SK-N-SH (cell line): ENCODE results near the gene EMILIN2. TPM values are rescaled to one million over a fixed set of nuclear protein-coding genes. Genes with fewer than 3 reads are reported as not detected.

ENCODE experiments used
- CTCF ChIA-PET: fragments of 300-600, 350-600 bp; formaldehyde crosslinking; extraction: SDS; loops from one replicate; lab custom pipeline; 2021; lab: Yijun Ruan, JAX
- POLR2A ChIA-PET: fragments of 350-600 bp; sonication (Branson Sonifier 250); formaldehyde crosslinking; extraction: SDS; loops from one replicate; lab custom pipeline; 2020; ENCODE audit warnings: antibody characterized with exemption, inconsistent platforms; lab: Yijun Ruan, JAX
- DNase-seq: peaks from one replicate; pipeline ENCODE4 v3.0.0; 2012
- H2AFZ ChIP-seq: fragments of 200-600 bp; sonication (generic); 2 replicates; pipeline ENCODE4 v1.8.1; 2016; ENCODE audit warnings: antibody characterized with exemption, mild to moderate bottlenecking, low read depth
- H3F3A ChIP-seq: fragments of 200-600 bp; sonication (generic); replicated peaks from 2 replicates; pipeline ENCODE3; 2016; ENCODE audit warnings: antibody characterized with exemption, mild to moderate bottlenecking; ENCODE audit not compliant: insufficient read depth
- H3K27ac ChIP-seq, 2 experiments: fragments of 200-500 bp in 1 of 2; fragments of 200-600 bp in 1 of 2; sonication (Bioruptor generic) in 1 of 2; sonication (generic), shearing (Covaris generic) in 1 of 2; 2 replicates each; pipeline versions ENCODE4 v1.5.1 to v1.6.1; 2014 to 2016; ENCODE audit warnings: low read depth in 2 of 2, inconsistent platforms in 1 of 2, low read length in 1 of 2, mild to moderate bottlenecking in 1 of 2, mixed read lengths in 1 of 2
- H3K27me3 ChIP-seq: fragments of 200-600 bp; sonication (generic), shearing (Covaris generic); 2 replicates; pipeline ENCODE4 v1.6.1; 2016; ENCODE audit warnings: mixed run types; ENCODE audit not compliant: insufficient read depth
- H3K36me3 ChIP-seq, 2 experiments: fragments of 200-500 bp in 1 of 2; fragments of 200-600 bp in 1 of 2; sonication (Bioruptor generic) in 1 of 2; sonication (generic) in 1 of 2; replicated peaks in 1 of 2; 2 replicates each; pipeline versions ENCODE3 to v1.5.1; 2014 to 2016; ENCODE audit warnings: low read length in 1 of 2, mild to moderate bottlenecking in 1 of 2; ENCODE audit not compliant: insufficient read depth in 2 of 2, control insufficient read depth in 1 of 2
- H3K4me1 ChIP-seq, 2 experiments: fragments of 200-500 bp in 1 of 2; fragments of 200-600 bp in 1 of 2; sonication (Bioruptor generic) in 1 of 2; sonication (generic), shearing (Covaris generic) in 1 of 2; 2 replicates each; pipeline versions ENCODE4 v1.5.1 to v1.6.1; 2014 to 2016; ENCODE audit warnings: low read depth in 1 of 2, low read length in 1 of 2, mixed run types in 1 of 2; ENCODE audit not compliant: insufficient read depth in 2 of 2, control insufficient read depth in 1 of 2
- H3K4me2 ChIP-seq: fragments of 200-600 bp; sonication (generic), shearing (Covaris generic); 2 replicates; pipeline ENCODE4 v1.6.1; 2017; ENCODE audit warnings: mixed run types
- H3K4me3 ChIP-seq, 2 experiments: fragments of 200-500 bp in 1 of 2; fragments of 200-600 bp in 1 of 2; sonication (Bioruptor generic) in 1 of 2; sonication (generic), shearing (Covaris generic) in 1 of 2; 2 replicates each; pipeline versions ENCODE4 v1.5.1 to v1.8.1; 2014 to 2016; ENCODE audit warnings: low read depth in 2 of 2, inconsistent platforms in 1 of 2, low read length in 1 of 2, mild to moderate bottlenecking in 1 of 2, mixed read lengths in 1 of 2, moderate library complexity in 1 of 2
- H3K79me2 ChIP-seq: fragments of 200-600 bp; sonication (generic); 2 replicates; pipeline ENCODE4 v1.8.1; 2017; ENCODE audit warnings: mild to moderate bottlenecking; ENCODE audit not compliant: insufficient read depth
- H3K9ac ChIP-seq: fragments of 200-600 bp; sonication (generic); 2 replicates; pipeline ENCODE4 v1.6.1; 2017; ENCODE audit warnings: mixed run types
- H3K9me2 ChIP-seq: fragments of 200-600 bp; sonication (generic); 2 replicates; pipeline ENCODE4 v1.6.1; 2017; ENCODE audit warnings: mixed run types
- H3K9me3 ChIP-seq: fragments of 200-600 bp; sonication (generic); 2 replicates; pipeline ENCODE4 v1.6.1; 2017; ENCODE audit warnings: mixed run types, mild to moderate bottlenecking, moderate library complexity
- H4K20me1 ChIP-seq: fragments of 200-600 bp; sonication (generic); 2 replicates; pipeline ENCODE4 v1.6.1; 2017; ENCODE audit warnings: mild to moderate bottlenecking, mixed run types; ENCODE audit not compliant: insufficient read depth
- CHD2 ChIP-seq: fragments of 150-350 bp; IDR thresholded peaks from 2 replicates; pipeline ENCODE4 v1.6.1; 2018; ENCODE audit warnings: low read length; ENCODE audit not compliant: partially characterized antibody
- ELF1 ChIP-seq: IDR thresholded peaks from 2 replicates; pipeline ENCODE4 v1.4.0; 2012
- EP300 ChIP-seq, 2 experiments: IDR thresholded peaks; 2 replicates each; pipeline versions ENCODE4 v1.4.0 to v1.6.1; 2012; ENCODE audit warnings: borderline replicate concordance in 1 of 2, low read depth in 1 of 2, low read length in 1 of 2
- EZH2phosphoT487 ChIP-seq: fragments of 200-600 bp; sonication (generic); IDR thresholded peaks from 2 replicates; pipeline ENCODE4 v1.6.1; 2017; ENCODE audit warnings: low read depth, mixed run types, mild to moderate bottlenecking, antibody characterized with exemption, moderate library complexity, borderline replicate concordance
- FOSL2 ChIP-seq: IDR thresholded peaks from 2 replicates; pipeline ENCODE4 v1.4.0; 2012; ENCODE audit warnings: low read depth, mild to moderate bottlenecking, moderate library complexity, borderline replicate concordance
- GABPA ChIP-seq: IDR thresholded peaks from 2 replicates; pipeline ENCODE4 v1.4.0; 2012; ENCODE audit warnings: low read depth, mild to moderate bottlenecking
- GATA2 ChIP-seq: sonication (generic); formaldehyde crosslinking; IDR thresholded peaks from 2 replicates; pipeline ENCODE4 v1.5.0; 2020; ENCODE audit warnings: mild to moderate bottlenecking, missing genetic modification reagents
- IRF3 ChIP-seq: fragments of 150-350 bp; IDR thresholded peaks from 2 replicates; pipeline ENCODE4 v1.6.1; 2016; ENCODE audit warnings: mild to moderate bottlenecking, low read depth, low read length
- JUND ChIP-seq: IDR thresholded peaks from 2 replicates; pipeline ENCODE4 v1.4.0; 2012
- MEF2A ChIP-seq: IDR thresholded peaks from 2 replicates; pipeline ENCODE4 v1.4.0; 2012; ENCODE audit warnings: low read depth, borderline replicate concordance
- MXI1 ChIP-seq: IDR thresholded peaks from 2 replicates; pipeline ENCODE4 v1.6.1; 2012; ENCODE audit warnings: mild to moderate bottlenecking, low read depth, low read length, improper control_type of control experiment
- NFIC ChIP-seq: IDR thresholded peaks from 2 replicates; pipeline ENCODE4 v1.4.0; 2012; ENCODE audit warnings: borderline replicate concordance
- NRF1 ChIP-seq: IDR thresholded peaks from 2 replicates; pipeline ENCODE4 v1.6.1; 2012; ENCODE audit warnings: low read depth, mild to moderate bottlenecking, low read length
- POLR2AphosphoS5 ChIP-seq: IDR thresholded peaks from 2 replicates; pipeline ENCODE4 v1.6.1; 2012; ENCODE audit warnings: low read depth, low read length
- RFX5 ChIP-seq: IDR thresholded peaks from 2 replicates; pipeline ENCODE4 v1.6.1; 2012; ENCODE audit warnings: mild to moderate bottlenecking, improper control_type of control experiment, low read length
- RXRA ChIP-seq: IDR thresholded peaks from 2 replicates; pipeline ENCODE4 v1.4.0; 2012; ENCODE audit warnings: low read depth, mild to moderate bottlenecking, borderline replicate concordance
- SIN3A ChIP-seq: IDR thresholded peaks from 2 replicates; pipeline ENCODE4 v1.6.1; 2012; ENCODE audit warnings: low read depth, mild to moderate bottlenecking, low read length, moderate library complexity, borderline replicate concordance
- TCF12 ChIP-seq: IDR thresholded peaks from 2 replicates; pipeline ENCODE4 v1.4.0; 2012
- USF1 ChIP-seq: IDR thresholded peaks from 2 replicates; pipeline ENCODE4 v1.4.0; 2012; ENCODE audit warnings: low read depth, borderline replicate concordance
- USF2 ChIP-seq: fragments of 150-350 bp; IDR thresholded peaks from 2 replicates; pipeline ENCODE4 v1.6.1; 2017; ENCODE audit warnings: antibody characterized with exemption, low read length, low read depth, borderline replicate concordance
- WGBS: methylation state at CpG from one replicate; pipeline ENCODE4 v1.1.6; 2017; ENCODE audit warnings: low lambda C conversion rate; 5-methylcytosine and 5-hydroxymethylcytosine counted together
- polyA plus RNA-seq, 3 experiments: library from polyadenylated mRNA; depleted of rRNA; stranded (reverse); fragments of >200 nt; gene quantifications; 2 replicates each; pipeline ENCODE4 v1.2.3, GENCODE V29; 2012
- TF ChIP-seq, protein P1 (sequence below): fragments of 200-600 bp; sonication (generic); IDR thresholded peaks from 2 replicates; pipeline ENCODE4 v1.6.1; 2017; ENCODE audit warnings: antibody characterized with exemption, mild to moderate bottlenecking, moderate library complexity

Gene EMILIN2
- polyA plus RNA-seq, 1 of the 3 experiments (the other 2 are of a cell fraction), result 1.4 TPM

DNA sequence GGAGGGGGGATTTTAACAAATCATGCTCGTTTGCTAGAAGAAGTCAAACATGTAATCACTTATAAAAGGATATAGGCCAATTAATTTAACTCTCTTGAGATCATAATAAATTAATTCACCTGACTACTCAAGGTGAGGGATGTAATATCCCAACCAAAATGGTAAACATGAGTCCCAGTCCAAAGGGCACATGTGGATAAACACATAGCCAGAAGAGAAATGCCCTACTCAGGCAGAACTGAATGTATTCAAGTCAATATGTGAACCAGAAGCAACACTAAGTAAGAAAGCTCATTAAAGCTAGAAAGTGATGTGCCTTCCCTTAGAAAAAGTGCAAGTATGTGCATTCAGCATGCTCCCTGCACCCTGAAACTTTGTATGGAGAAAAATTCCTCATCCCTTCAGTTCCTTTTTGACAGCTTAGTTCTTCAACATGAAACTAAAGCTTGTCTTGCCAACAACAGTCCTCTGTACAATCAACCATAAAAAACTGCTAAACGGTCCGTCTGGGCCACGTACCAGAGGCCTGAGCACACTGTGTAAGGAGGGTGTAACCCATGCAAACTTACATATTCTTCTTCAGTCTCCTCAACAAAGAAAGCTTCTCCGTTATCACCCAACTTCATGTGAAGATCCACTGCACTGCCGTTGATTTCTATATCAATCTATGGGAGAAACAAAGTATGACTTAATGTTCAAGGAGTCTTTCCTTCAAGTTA is 107.3 kb downstream of the EMILIN2 start:
- Histone ChIP-seq H3K36me3 (peaks cover 46 to 63% of the 10 kb centered on the region in 2 experiments), H3K9me3 (no peaks in the 10 kb centered on the region), H3K4me3 (no peak overlapping the region), H4K20me1 (no peaks in the 10 kb centered on the region), H2AFZ (no peak overlapping the region), H3K79me2 (no peaks in the 10 kb centered on the region), H3F3A (no peaks in the 10 kb centered on the region), H3K27ac (no peak overlapping the region), H3K4me1 (peaks cover 0 to 2% of the 10 kb centered on the region in 2 experiments; a peak in 1 of 4 replicates), H3K4me2 (no peak overlapping the region), H3K9ac (no peak overlapping the region), H3K9me2 (no peaks in the 10 kb centered on the region), H3K27me3 (no peaks in the 10 kb centered on the region)
- TF ChIP-seq NFIC (no peak), TCF12 (no peak)
- CTCF ChIA-PET, result interaction anchor here (0.6 kb wide), 1 partner anchor 13 kb away, joined by 3 read pairs; no protein-coding TSS in a partner anchor
- WGBS, result 93% methylated on average over 6 of the region's 6 CpGs
- DNase-seq, result no peak
- POLR2A ChIA-PET, result no interaction called here

GRCh38 chr18:2954869-2955645 is 108.3 kb downstream of the EMILIN2 start:
- no peaks in the 10 kb centered on the region for H4K20me1 ChIP-seq
- no peaks in the 10 kb centered on the region for H3F3A ChIP-seq
- H3K9ac ChIP-seq, result no peak overlapping the region
- no peaks in the 10 kb centered on the region for H3K9me3 ChIP-seq
- H3K4me1 ChIP-seq, result peaks cover 0 to 2% of the 10 kb centered on the region in 2 experiments; a peak in 1 of 4 replicates
- ChIA-PET CTCF (no interaction called here), POLR2A (no interaction called here)
- H3K27me3 ChIP-seq, result no peaks in the 10 kb centered on the region
- no peak overlapping the region for H3K27ac ChIP-seq
- H2AFZ ChIP-seq, result no peak overlapping the region
- no peaks in the 10 kb centered on the region; the same call in 1 of the 2 replicates for H3K79me2 ChIP-seq
- no peak for DNase-seq
- no peak overlapping the region for H3K4me2 ChIP-seq
- H3K36me3 ChIP-seq, result peaks cover 46 to 59% of the 10 kb centered on the region in 2 experiments
- 92% methylated on average over 12 of the region's 12 CpGs for WGBS
- TF ChIP-seq USF2, result no peak
- TF ChIP-seq EZH2phosphoT487, result no peak
- TF ChIP-seq USF1, result no peak
- TF ChIP-seq EP300 (IDR thresholded peaks at IDR 0.05; ENCODE audit: borderline replicate concordance in 1 of 2, low read depth in 1 of 2, low read length in 1 of 2), result no peak
- TF ChIP-seq NRF1, result no peak
- TF ChIP-seq MXI1, result no peak
- no peak for TF ChIP-seq POLR2AphosphoS5
- TF ChIP-seq MEF2A, result no peak
- no peak for TF ChIP-seq IRF3
- no peak for TF ChIP-seq CHD2
- TF ChIP-seq RFX5, result no peak
- no peak for TF ChIP-seq RXRA
- no peak for TF ChIP-seq ELF1
- TF ChIP-seq, protein P1, sequence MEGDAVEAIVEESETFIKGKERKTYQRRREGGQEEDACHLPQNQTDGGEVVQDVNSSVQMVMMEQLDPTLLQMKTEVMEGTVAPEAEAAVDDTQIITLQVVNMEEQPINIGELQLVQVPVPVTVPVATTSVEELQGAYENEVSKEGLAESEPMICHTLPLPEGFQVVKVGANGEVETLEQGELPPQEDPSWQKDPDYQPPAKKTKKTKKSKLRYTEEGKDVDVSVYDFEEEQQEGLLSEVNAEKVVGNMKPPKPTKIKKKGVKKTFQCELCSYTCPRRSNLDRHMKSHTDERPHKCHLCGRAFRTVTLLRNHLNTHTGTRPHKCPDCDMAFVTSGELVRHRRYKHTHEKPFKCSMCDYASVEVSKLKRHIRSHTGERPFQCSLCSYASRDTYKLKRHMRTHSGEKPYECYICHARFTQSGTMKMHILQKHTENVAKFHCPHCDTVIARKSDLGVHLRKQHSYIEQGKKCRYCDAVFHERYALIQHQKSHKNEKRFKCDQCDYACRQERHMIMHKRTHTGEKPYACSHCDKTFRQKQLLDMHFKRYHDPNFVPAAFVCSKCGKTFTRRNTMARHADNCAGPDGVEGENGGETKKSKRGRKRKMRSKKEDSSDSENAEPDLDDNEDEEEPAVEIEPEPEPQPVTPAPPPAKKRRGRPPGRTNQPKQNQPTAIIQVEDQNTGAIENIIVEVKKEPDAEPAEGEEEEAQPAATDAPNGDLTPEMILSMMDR, result no peak
- TF ChIP-seq FOSL2, result no peak
- TF ChIP-seq GATA2, result no peak
- no peak for TF ChIP-seq SIN3A
- TF ChIP-seq NFIC, result no peak
- TF ChIP-seq JUND, result no peak
- no peak for TF ChIP-seq GABPA
- no peaks in the 10 kb centered on the region for H3K9me2 ChIP-seq
- no peak overlapping the region for H3K4me3 ChIP-seq
